HL-60 (cell line): ENCODE measurements around the gene GNA14.
"Not testable (repeated sequence)": the region's sequence is repeated elsewhere in the genome, so short reads cannot be mapped to it uniquely, and the experiment has no call there.

Experiments
- DNase-seq, 2 experiments: peaks; one replicate each; pipeline ENCODE4 v3.0.0-alpha.2; 2010 to 2020; ENCODE audit warnings: low read depth in 1 of 2, low spot score in 1 of 2
- H3K27ac ChIP-seq: fragments of 250-450 bp; sonication (Bioruptor Pico); replicated peaks from 2 replicates; pipeline ENCODE4 v1.5.1; 2020; ENCODE audit warnings: mild to moderate bottlenecking, moderate library complexity
- H3K27me3 ChIP-seq: fragments of 250-450 bp; sonication (Bioruptor Pico); 2 replicates; pipeline ENCODE4 v1.5.1; 2021; ENCODE audit warnings: mild to moderate bottlenecking, moderate library complexity; ENCODE audit not compliant: insufficient read depth, poor library complexity, severe bottlenecking
- H3K4me3 ChIP-seq: replicated peaks from 2 replicates; pipeline ENCODE4 v1.5.1; 2011; ENCODE audit warnings: mild to moderate bottlenecking, control low read depth, low read length; ENCODE audit not compliant: insufficient read depth
- CTCF ChIP-seq: IDR thresholded peaks from one replicate; pipeline ENCODE4 v1.5.1; 2011; ENCODE audit warnings: low read length, control low read depth, inconsistent platforms; ENCODE audit not compliant: insufficient read depth
- GABPA ChIP-seq: IDR thresholded peaks from 2 replicates; pipeline ENCODE4 v1.6.1; 2012; ENCODE audit warnings: low read depth
- POLR2AphosphoS5 ChIP-seq: IDR thresholded peaks from 2 replicates; pipeline ENCODE4 v1.6.1; 2012; ENCODE audit warnings: low read depth
- REST ChIP-seq: IDR thresholded peaks from 2 replicates; pipeline ENCODE4 v1.6.1; 2012; ENCODE audit warnings: low read depth; ENCODE audit not compliant: insufficient replicate concordance
- SPI1 ChIP-seq: IDR thresholded peaks from 2 replicates; pipeline ENCODE4 v1.6.1; 2012; ENCODE audit warnings: low read depth, mild to moderate bottlenecking, borderline replicate concordance
- long read RNA-seq: library from polyadenylated mRNA; unstranded; transcript quantifications from one replicate; pipeline ENCODE4 v2.0.0, GENCODE V29; 2020

Gene GNA14
- long read RNA-seq, result 0 reads

GRCh38 chr9:77648234-77649108 lies at the start of gene GNA14:
TSS of gene GNA14 (minus strand) at chr9:77648322. CDS start at chr9:77647793, 529 bp downstream.
- peak in 1 of 2 experiments; percentile 28 for DNase-seq
- H3K4me3 ChIP-seq, result peak within 1 kb of the TSS; percentile 52

GRCh38 chr9:77697238-77697984 lies 49.3 kb upstream of the GNA14 start:
- H3K4me3 ChIP-seq, result no peak overlapping the region
- no peak overlapping the region for H3K27ac ChIP-seq
- TF ChIP-seq REST (no peak), SPI1 (no peak), CTCF (no peak), GABPA (no peak), POLR2AphosphoS5 (no peak)
- no peaks in the 10 kb centered on the region for H3K27me3 ChIP-seq
- no peak for DNase-seq

More at GRCh38 chr9:77648234-77649108, at the start of gene GNA14:
- Histone ChIP-seq H3K27ac (peak within 1 kb of the TSS; percentile 15), H3K27me3 (no peaks in the 10 kb centered on the region)
- TF ChIP-seq SPI1 (no peak), GABPA (no peak), POLR2AphosphoS5 (no peak), CTCF (no peak), REST (no peak)

- not testable (repeated sequence) for H3K27ac ChIP-seq, H3K4me3 ChIP-seq, DNase-seq, H3K27me3 ChIP-seq
These were observed 42.6 kb upstream of the GNA14 start for GRCh38 chr9:77690723-77691122.

GRCh38 chr9:77690119-77690518 lies 42.0 kb upstream of the GNA14 start:
- not testable (repeated sequence) for H3K27ac ChIP-seq, DNase-seq, H3K27me3 ChIP-seq, H3K4me3 ChIP-seq

GRCh38 chr9:77687737-77688136 lies 39.6 kb upstream of the GNA14 start:
- not testable (repeated sequence) for H3K4me3 ChIP-seq, H3K27me3 ChIP-seq, H3K27ac ChIP-seq, DNase-seq
